T-helper 1 cell (primary cell): ENCODE measurements around the gene CLMP.
"Not testable (repeated sequence)": the region's sequence is repeated elsewhere in the genome, so short reads cannot be mapped to it uniquely, and the experiment has no call there.

ENCODE experiments used
- DNase-seq, 5 donors: peaks; one replicate each; pipeline ENCODE4 v3.0.0-alpha.2; 2012 to 2020

CLMP gene

DNA sequence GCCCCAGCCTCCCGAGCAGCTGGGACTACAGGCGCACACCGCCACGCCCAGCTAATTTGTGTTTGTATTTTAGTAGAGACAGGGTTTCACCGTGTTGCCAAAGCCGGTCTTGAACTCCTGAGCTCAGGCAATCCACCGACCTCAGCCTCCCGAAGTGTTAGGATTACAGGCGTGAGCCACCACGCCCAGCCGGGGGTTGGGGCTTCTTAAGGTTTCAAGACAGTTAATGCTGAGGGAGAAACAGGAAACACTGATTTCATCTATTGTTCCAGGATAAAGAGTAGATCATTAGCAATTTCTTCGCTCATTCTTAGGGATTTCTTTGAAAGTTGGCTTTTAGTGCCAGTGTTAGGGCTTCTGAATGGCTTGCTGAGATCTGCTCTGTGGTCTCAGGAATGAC, 21.2 kb upstream of the CLMP start:
- no peak for DNase-seq

DNA sequence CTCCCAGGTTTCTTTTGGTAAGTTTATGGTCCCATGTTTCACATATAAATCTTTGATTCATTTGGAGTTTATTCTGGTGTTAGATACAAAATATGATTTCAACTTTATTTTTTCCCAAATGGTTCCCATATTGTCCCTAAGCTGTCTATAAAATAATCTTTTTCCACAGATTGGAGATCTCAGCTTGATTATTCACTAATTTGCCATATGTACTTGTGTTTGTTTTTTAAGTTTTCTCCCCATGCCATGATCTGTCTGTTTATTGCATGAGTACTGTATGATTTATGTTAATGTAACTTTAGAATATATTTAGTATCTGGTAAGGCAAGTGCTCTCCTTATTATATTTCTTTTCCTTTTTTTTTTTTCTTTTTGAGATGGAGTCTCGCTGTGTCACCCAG, 19.9 kb upstream of the CLMP start:
- no peak for DNase-seq

DNA sequence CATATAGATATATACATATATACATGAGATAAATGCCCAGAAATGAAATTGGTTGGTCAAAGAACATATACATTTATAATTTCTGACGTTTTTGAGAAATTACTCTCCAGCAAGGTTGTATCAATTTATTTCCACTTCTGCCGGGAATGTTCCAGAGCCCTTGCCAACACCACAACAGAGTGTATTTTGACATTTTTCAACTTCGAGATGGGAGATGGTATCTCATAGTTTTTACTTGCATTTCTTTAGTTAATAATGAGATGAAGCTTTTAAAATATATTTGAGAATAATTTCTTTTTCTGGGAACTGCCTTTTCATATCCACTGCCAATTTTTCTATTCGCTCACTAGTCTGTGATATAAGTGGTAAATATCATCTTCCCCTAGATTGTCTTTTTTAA, 19.3 kb upstream of the CLMP start:
- DNase-seq = no peak

DNA sequence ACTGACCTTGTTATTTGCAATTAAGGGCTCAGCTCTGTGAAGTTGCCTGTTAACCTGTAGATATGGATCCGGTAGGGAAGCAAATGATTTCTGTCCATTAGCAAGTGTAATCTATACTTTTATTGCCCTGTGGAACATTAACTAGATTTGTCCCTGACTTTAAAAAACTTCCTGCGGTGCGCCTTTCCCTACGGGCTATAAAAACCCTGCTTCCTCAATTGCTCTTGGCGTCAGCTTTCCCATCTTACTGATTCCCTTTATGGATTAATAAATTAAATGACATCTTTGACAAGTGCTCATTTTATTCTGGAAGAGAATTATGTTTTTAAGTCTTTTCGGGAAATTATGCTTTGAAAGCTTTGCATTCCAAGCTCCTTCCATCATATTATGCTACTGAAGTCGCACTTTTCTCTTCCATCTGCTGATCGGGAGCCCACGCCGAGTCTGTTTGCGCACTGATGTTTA, 18.3 kb upstream of the CLMP start:
- DNase-seq = no peak

DNA sequence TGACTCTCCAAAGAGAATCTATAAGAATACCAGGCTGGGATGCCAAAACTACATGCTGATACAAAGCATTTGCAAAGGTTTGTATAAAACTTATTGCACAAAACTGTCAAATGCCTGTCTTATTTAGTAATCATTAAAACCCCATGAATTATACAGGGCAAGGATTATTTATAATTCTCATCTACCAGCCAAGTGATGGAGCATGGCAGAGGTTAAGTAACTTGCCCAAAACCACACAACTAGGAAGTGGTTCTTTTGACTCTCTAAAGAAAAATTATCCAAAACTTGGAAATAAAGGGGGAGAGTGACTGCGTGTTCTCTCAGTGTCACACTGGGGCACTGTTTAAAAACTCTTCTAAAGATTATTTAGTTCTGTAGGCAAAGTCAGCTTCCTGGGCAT, 17.4 kb upstream of the CLMP start:
- no peak for DNase-seq

DNA sequence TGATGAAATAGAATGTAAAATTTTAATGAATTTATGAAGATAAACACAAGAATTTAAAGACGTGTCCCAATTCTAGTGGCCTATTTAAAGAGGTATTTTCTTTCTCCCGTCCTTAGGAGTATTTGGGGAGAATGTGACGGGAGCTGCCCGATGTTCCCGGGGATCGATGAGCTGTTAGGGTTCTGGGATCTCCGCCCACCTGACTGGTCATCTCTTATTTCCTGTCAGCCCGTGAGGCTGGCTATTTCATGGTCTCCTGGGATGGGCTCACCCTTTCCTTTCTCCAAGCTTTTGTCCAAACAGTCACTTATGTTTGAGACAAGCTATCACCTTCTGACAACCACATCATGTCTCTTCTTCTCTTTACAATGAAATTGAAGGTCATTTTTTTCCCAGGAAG, 16.9 kb upstream of the CLMP start:
- no peak for DNase-seq

DNA sequence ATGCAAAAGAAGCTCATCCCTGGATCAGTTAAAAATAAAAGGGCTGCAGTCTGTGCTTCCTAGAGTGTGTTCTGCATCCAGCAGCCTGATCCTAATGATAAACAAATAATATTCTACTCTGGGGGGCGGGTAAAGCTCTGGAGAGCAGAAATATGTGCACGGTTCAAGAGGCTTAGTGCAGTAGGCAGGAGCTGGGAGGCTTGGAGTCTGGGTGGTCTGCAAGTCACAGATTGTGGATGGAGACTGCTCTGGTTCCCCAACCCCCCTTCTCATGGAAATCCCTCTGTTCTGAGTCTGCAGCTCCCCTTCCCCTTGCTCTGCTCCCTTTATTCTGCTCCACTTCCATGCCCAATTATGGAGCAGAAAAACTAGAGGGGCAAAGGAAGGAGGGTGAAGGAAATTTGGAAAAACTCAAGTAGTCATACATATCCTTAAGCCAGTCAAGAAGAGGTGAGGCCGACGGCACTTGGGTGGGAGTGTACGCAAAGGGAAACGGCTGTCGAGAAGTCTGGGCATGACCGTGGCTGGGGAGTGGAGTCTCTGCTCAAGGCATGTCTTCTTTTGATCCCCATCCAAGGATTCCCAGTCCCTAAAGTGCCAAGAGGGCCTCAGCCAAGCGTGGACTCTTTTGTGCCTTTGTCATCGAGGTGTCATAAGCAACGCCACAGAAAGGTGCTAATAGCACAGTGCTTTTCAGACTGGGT, 16.3 kb upstream of the CLMP start:
- no peak for DNase-seq

DNA sequence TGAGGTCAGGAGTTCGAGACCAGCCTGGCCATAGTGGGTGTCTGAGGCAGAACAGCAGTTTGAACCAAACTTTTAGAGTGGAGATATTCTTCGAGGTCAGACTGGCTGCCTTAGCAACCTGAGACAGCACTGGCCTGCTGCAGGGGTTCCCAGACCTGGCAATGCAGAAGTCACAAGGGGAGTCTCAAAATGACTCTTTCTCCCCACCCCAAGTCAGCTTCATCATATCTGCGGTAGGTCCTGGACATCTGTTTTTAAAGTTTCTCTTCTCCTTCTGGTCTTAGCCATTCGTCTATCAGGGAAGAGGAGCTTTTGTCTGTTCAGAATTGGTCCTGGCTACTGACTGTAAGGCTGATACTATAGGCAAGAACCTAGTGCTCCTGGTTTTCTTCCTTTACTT, 14.5 kb upstream of the CLMP start:
- no peak for DNase-seq

DNA sequence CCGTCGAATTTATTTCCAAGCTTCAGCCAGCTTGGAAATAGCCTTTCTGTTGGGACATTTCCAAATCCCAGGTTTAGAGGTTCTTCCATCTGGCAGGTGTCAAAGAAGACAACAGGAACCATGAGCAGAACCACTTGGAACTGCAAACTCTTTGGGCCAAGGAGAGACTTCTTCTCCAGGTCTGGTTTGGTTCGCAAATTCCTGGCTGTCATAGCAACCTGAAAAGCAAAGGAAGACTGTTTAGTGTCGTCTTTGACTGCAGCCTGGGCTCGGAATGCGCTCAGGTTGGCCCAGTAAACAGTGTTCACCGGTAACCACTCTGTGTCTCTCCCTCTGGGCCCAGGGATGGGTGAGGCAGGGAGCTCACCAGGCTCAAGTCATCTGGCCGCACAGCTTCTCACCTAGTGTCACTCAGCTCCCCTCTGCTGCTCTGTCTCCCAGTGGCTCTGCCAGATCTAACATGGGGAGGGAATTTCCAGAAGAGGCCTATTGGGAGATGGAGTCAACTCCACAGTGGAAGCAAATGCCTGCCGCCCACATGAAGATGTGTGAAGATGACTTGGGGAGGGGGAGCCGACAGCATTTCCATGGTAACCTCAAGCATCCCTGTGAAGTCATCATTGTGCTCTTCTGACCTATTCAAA, 11.9 kb upstream of the CLMP start:
- DNase-seq = no peak

DNA sequence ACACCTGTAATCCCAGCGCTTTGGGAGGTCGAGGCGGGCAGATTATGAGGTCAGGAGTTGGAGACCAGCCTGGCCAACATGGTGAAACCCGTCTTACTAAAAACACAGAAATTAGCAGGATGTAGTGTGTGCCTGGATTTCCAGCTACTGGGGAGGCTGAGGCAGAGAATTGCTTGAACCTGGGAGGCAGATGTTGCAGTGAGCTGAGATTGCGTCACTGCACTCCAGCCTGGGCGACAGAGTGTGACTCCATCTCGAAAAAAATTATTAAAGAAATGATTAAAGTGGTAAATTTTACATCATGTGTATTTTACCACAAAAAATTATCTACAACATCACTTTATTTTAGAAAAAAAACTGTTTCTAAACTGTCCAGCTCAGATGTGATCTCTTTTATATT, 11.0 kb upstream of the CLMP start:
- not testable (repeated sequence) for DNase-seq

DNA sequence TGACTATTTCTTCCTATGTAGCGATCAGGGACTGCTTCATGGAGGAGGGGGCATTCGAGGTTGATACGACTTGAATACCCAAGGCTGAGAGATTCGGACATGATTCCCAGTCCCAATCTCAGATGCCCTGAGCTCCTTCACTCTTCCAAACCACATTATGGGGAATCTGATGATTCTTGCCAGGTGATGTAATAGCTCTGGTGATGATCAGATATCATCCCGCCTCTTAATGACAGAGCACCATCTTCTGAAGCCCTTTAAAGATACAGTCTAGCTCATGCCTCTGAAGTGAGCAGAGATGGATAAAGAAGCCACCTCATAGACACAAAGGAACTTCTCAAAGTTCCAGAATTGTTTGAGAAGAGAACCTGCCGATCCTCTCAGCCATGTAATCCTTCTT, 8.9 kb upstream of the CLMP start:
- DNase-seq = no peak

DNA sequence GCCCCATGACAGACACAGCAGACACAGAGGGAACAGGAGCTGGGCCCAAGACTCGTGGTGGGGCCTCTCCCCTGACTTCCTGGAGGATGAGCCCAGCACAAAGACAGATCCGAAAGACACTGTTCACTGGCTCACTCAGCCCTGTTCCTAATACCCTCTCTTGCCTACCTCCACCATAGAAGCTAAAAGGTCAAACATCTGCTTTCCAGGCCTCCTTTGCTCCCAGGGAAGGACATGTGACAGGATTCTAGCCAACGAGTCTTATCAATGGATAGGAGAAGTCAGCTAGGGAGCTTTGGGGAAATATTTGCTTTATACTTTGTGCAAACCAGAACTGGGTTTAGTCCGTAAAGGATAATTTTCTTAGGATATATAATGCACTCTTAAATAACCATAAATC, 8.4 kb upstream of the CLMP start:
- no peak for DNase-seq

DNA sequence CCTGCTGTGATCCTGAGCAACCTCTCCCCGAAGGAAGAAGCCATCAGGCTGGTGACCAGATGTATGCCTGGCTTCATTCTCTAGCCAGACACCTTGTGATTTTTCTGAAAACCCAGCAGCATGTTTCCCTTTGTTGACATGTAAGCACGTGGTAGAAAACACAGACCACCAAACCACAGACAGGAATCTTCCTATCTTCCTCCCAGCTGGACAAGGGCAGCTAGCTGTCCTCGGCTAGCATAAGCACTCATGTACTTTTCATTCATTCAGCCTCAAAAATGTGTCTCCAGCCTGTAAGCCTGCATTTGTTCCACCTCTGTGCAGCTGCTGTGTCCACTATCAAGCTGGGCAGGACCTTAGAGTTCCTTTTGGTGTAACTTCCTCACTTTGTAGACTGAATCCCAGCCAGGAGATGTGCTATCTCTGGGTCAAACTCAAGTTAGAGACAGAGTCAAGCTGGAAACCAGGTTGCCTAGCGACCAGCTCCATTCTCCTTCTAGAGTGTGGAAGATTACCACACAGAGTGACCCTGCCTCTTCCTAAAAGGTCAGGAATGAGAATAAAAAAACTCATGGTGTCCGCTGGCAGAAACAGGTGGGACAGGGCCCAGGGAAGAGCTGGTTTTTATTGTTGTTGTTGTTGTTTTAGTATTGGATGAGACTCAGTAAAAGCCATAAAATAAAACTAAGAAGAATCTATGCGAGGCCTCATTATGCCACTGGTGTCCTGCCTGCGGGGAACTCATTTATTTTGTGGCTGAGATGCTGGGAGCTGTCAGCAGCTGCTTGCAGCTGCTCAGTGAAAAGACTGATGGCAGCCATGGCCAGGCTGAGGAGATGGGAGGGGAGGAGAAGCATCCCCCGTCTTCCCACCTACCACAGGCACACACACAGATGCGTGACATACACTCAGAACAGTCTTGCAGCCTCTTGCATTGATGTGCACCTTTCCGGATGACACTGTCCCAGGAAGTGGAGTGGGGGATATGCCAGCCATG, 7.4 kb upstream of the CLMP start:
- DNase-seq = no peak

DNA sequence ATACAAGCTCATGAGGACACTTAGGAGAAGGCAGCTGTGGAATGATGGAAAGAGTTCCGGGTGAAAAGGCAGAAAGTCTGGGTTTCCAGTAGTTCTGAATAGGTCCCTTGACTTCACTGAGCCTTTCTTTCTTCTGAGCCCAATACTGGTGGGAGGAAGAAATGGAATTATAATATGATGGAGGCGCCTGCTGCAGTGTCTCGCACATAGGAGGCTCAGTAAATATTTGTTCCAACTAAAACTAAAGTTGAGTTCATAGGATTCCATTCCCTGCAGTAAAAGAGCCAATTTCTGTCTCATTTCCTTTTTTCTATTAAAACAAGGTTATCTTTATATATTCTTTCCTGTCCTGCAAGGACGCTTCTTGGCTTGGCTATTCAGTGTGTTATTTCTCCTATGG, 5.2 kb upstream of the CLMP start:
- DNase-seq = no peak

DNA sequence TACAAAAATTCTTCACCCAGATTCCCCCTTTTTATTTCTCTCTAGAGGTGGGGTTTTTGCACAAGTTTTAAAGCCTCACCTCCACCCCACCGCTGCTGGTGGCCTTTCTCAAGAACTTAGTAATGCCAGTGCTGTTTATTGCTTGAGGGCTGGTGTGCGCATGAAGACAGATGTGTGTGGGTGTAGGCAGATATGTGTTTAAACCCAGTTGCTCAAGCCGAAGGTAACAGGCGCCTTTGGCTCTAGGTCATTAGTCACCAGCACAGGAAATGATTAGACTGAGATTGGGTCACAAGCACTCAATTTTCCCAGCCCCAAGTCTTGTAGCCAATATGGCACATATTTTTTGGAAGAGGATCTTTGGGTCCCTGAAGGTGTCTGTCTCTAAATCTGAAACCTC, 2.7 kb upstream of the CLMP start:
- DNase-seq = no peak

DNA sequence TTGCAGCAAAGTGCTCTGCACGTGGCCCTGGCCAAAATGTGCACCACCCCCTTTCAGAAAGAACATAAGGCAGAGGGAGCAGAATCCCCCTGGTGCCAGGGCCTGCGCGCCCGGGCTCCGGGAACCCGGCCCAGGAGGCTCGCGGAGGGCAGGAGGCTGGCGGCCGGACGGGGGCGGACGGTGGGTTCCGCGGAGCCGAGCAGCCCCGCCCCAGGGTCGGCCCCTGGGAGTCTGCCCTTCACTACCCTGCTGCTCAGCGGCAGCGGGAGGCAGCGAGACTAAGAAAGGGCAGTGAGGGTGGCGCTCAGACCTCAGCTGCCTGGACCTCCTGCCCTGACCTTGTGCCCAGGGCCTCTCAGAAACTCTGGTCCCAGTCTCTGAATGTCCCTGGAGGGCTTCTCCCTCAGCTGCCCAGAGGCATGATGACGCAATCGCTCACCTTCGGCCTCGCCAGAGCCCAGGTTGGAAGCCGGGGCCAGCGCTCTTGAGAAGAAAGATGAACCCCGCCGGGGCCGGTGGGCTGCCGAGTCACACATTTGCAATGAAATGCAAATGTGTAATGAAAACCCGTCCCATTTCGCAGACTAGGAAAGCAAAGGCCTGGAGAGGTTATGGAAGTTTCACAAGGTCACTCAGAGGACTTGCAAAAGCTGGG, 1.1 kb upstream of the CLMP start:
- DNase-seq = no peak

DNA sequence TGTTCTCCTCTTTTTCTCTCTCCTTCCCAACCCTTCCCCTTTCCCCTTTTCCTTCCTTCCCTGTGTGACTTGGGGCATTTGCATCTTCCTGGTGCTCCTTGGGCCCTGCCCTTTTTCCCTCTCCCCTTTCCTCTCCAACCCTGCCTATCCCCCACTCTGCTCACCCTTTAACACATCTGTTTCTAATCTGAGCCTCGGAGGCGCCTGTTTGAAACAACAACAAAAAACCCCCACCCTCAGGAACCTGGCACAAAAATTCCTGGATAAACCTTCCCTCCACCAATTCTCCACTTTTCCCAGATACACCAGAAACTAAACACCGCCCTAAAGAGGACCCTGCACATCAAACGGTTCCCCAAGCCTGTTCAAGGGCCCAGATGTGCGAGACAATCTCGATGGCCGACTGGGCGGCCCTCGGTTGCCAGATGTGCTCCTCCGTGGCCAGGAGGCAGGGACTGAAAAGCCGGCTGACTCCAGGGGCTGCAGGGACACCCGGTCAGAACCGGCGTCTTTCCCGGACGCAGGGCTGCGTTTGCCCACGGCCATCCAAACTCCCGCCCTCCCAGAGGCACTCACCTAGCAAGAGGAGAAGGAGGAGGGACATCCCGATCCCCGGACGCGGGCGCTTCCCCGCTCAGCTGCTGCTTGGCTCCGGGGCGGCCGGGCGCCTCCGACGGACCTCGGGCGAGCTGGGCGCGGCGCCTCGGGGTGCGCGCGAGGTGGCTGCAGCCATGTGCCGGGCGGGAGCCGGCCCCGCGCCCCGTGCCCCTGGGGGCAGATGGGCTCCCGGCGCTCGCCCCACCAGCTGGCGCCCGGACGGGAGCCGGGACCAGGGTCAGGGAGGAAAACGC, 486 bp downstream of the CLMP start:
- DNase-seq = no peak

DNA sequence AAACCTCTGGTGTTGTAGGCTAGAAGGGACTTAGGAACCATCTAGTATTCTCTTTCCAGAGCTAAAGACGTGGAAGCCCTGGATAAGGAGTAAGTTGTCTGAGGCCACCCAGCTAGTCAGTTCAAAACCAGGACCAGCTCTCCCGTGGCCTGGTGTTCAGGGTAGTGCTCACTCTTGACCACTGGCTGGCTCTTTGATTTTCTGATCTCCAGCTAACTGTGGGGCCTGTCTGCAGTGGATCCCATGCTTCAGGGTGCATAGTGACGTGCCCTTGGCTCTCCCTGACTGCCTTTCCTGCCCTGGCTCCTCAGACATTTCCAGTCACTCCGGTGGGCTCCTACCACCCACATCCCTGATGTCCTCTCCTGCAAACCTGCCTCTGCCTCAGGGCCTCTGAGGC, 1.3 kb downstream of the CLMP start:
- DNase-seq = no peak

DNA sequence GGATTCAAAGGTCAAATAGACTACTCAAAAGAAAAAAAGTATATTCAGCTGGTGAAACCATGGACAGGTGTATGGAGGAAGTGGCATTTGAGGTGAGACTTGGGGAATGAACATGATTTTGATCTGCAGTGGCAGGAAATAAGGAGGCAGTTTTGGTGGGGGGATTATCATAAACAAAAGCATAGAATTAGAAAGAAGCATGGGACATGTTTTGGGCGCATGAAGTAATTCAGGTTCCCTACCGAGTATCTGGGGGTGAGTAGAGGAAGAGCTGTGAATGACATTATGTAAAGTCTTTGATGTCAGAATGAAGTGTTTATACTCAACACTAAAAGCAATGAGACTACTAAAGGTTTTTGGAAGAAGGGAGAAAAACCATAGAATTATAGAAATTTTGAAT, 3.1 kb downstream of the CLMP start:
- DNase-seq = no peak

DNA sequence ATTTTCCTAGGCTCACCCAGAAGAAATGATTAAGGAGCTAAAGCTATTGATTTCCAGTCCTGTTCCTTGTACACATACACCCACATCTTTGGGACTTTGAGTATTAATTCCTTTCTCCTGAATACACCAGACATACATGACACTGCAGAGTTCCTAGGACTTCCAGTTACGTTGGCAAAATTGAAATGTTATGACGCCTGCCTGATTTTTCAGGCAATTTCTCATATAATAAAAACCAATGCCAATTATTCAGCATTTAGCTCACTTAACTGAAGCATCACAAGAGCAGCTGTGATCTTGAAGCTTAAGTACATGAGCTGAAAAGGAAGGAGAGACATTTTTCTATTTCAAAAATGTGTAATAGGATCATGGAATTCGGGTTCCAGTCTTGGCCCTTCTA, 4.5 kb downstream of the CLMP start:
- no peak for DNase-seq

DNA sequence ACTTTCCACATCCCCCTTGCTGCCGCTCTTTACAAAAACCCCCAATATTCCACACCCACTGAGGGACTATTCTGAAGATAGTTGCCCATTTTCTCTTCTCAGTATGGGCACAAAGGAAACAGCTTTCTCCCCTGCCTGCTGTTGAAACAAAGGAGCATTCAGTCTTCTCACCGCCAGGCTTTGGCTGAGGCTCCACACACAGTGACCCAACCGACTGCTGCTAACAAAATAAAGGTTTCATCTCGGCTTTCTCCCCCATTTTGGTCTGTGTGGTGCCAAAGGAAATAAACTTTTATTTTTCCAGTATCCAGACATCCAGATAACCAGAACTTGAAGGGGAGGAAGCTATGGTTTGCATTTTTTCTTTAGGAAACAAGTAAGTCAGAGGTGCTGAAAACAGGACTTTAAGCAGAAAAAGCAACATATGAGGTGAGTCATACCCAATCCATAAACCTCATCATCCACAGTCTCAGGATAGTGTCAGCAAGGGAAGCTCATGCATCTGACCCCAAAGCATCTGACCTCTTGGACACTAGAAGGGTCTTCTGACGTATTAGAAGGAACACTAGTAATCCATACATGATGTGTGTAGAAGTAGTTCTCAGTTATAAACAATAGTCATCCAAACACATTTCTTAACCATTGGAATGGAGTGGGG, 6.4 kb downstream of the CLMP start:
- no peak for DNase-seq
